RWPE1 (cell line): ENCODE data around the gene MTMR6.

Source experiments
- CTCF ChIA-PET: fragments of 350-600 bp; sonication (Branson Sonifier 250); formaldehyde crosslinking; extraction: SDS; loops from one replicate; lab custom pipeline; 2021; lab: Yijun Ruan, JAX
- POLR2A ChIA-PET: fragments of 400-600 bp; formaldehyde crosslinking; extraction: SDS; loops from one replicate; lab custom pipeline; 2020; ENCODE audit warnings: antibody characterized with exemption; ENCODE audit not compliant: low non-redundant PET; lab: Yijun Ruan, JAX
- DNase-seq: peaks from one replicate; pipeline ENCODE4 v3.0.0; 2012; ENCODE audit warnings: low spot score
- H3K27ac ChIP-seq: fragments of 450-650 bp; 2 replicates; pipeline ENCODE4 v1.5.1; 2017
- TF ChIP-seq, protein P1 (sequence below): fragments of 450-650 bp; conservative IDR thresholded peaks from 2 replicates; pipeline ENCODE4 v1.5.1; 2017; ENCODE audit warnings: low read depth, mild to moderate bottlenecking

The MTMR6 gene

DNA sequence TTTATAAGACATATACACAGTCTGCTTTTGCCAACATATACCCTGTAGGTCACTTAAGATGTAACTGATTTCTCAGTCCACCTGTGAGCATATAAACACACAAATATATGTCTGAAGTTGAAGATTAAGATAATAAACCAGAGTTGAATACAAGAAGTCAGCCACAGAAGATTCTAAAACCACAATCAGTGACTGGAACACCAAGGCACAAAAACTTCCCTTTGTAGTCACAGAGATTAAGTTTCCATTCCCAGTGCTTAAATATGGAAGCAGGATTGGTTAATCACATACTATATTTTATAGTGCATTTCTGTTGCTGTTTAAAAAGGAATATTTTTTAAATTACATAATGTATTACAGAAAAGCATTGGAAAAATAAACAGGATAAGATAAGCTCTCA lies 39.9 kb downstream of the MTMR6 start:
- TF ChIP-seq, protein P1, sequence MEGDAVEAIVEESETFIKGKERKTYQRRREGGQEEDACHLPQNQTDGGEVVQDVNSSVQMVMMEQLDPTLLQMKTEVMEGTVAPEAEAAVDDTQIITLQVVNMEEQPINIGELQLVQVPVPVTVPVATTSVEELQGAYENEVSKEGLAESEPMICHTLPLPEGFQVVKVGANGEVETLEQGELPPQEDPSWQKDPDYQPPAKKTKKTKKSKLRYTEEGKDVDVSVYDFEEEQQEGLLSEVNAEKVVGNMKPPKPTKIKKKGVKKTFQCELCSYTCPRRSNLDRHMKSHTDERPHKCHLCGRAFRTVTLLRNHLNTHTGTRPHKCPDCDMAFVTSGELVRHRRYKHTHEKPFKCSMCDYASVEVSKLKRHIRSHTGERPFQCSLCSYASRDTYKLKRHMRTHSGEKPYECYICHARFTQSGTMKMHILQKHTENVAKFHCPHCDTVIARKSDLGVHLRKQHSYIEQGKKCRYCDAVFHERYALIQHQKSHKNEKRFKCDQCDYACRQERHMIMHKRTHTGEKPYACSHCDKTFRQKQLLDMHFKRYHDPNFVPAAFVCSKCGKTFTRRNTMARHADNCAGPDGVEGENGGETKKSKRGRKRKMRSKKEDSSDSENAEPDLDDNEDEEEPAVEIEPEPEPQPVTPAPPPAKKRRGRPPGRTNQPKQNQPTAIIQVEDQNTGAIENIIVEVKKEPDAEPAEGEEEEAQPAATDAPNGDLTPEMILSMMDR: no peak
- no peak for DNase-seq
- POLR2A ChIA-PET: no interaction called here
- CTCF ChIA-PET: no interaction called here
- no peak overlapping the region for H3K27ac ChIP-seq

DNA sequence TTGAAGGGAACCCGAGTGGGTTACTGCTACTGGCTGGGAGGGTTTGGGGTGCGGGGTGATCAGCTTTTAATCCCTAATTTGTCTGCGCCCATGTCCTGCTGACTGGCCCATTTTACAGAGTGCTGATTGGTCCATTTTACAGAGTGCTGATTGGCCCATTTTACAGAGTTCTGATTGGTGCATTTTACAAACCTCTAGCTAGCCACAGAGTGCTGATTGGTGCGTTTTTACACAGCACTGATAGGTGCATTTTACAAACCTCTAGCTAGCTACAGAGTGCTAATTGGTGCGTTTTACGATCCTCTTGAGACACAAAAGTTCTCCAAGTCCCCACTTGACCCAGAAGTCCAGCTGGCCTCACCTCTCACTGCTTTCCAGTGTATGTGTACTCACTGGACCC lies 43.2 kb downstream of the MTMR6 start:
- H3K27ac ChIP-seq: no peak overlapping the region
- no peak for DNase-seq
- POLR2A ChIA-PET: no interaction called here
- TF ChIP-seq, protein P1: no peak
- CTCF ChIA-PET: no interaction called here

DNA sequence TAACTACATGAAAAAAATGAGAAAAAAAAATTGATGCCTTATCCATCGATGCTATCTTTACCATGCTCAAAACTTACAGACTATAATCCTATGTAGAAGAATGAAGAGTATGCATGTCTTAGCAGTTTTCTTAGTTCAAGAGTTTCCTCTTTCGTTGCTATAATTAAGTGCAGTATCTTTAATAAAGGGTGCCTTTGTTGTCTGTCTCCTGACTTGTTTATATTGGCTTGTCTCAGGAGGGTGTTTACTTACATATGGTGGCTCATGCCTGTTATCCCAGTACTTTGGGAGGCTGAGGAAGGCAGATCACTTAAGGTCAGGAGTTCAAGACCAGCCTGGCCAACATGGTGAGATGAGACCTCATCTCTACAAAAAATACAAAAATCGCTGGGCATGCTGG lies 44.3 kb downstream of the MTMR6 start:
- no peak for DNase-seq
- ChIA-PET CTCF (interaction anchor here (0.6 to 0.7 kb wide), 2 partner anchors 24 to 178 kb away, joined by 4 read pairs; no protein-coding TSS in a partner anchor), POLR2A (no interaction called here)
- TF ChIP-seq, protein P1: no peak
- no peak overlapping the region for H3K27ac ChIP-seq

DNA sequence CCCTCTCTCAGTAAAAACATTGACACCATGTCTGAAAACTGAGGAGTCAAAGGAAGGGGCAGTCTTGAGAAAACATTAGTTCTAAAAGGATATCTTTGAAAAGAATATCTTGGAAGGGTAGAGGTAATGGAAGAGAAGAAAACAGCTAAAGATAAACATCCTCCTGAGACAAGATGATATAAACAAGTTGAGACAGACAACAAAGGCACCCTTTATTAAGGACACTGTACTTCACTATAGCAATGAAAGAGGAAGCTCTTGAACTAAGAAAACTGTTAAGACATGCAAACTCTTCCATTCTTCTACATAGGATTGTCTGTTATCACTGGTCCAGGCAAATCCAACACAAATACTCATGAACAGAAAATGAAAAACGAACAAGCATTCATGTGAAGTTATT lies 46.3 kb downstream of the MTMR6 start:
- ChIA-PET CTCF (no interaction called here), POLR2A (no interaction called here)
- H3K27ac ChIP-seq: no peak overlapping the region
- DNase-seq: no peak
- TF ChIP-seq, protein P1: no peak

DNA sequence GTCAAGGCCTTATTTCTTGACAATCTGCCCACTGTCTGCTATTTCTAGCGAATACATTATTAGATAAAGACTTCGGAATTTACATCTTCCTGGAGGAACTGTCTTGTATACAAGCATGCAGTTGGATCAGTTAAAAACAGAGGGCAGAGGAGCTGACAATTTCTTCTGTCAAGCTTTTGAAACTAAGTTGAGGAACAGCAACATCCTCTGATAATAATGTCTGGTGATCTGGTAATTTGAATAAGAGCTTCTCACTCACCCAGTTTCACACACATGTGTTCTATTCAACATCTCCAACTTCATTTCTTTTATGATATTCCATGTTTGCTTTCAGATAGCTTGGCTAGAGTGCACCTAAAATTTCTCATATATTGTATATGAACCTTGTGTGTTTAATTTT lies 50.2 kb downstream of the MTMR6 start:
- DNase-seq: no peak
- ChIA-PET CTCF (interaction anchor here (1.2 kb wide), 1 partner anchor 138 kb away, joined by 4 read pairs; no protein-coding TSS in a partner anchor), POLR2A (no interaction called here)
- no peak overlapping the region for H3K27ac ChIP-seq
- TF ChIP-seq, protein P1: no peak

DNA sequence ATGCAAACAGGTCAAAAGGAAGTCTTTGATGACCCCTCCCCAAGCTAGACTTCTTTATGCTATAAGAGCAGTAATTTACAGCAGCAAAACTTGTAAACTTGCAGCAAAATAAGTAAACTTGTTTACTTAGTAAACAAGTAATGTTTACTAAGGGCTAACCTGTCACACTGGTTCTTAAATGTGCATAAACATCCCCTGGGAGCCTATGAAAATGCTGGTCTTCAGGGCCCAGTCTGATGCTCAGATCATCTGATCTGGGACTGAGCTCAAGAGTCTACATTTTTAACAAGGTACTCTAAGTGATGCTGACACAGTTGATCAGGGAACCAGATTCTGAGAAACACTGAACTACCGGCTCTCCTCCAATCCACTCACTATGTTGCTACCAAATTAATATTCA lies 53.4 kb downstream of the MTMR6 start:
- DNase-seq: no peak
- H3K27ac ChIP-seq: no peak overlapping the region
- TF ChIP-seq, protein P1: no peak
- CTCF ChIA-PET: interaction anchor here (0.5 kb wide), 1 partner anchor 142 kb away, joined by 3 read pairs; no protein-coding TSS in a partner anchor
- POLR2A ChIA-PET: no interaction called here
